HL-60 (cell line): ENCODE results near the gene CSRP3.

Source experiments
- DNase-seq, 2 experiments: peaks; one replicate each; pipeline ENCODE4 v3.0.0-alpha.2; 2010 to 2020; ENCODE audit warnings: low read depth in 1 of 2, low spot score in 1 of 2
- H3K27ac ChIP-seq: fragments of 250-450 bp; sonication (Bioruptor Pico); replicated peaks from 2 replicates; pipeline ENCODE4 v1.5.1; 2020; ENCODE audit warnings: mild to moderate bottlenecking, moderate library complexity
- H3K27me3 ChIP-seq: fragments of 250-450 bp; sonication (Bioruptor Pico); 2 replicates; pipeline ENCODE4 v1.5.1; 2021; ENCODE audit warnings: mild to moderate bottlenecking, moderate library complexity; ENCODE audit not compliant: insufficient read depth, poor library complexity, severe bottlenecking
- H3K4me3 ChIP-seq: replicated peaks from 2 replicates; pipeline ENCODE4 v1.5.1; 2011; ENCODE audit warnings: mild to moderate bottlenecking, control low read depth, low read length; ENCODE audit not compliant: insufficient read depth
- CTCF ChIP-seq: IDR thresholded peaks from one replicate; pipeline ENCODE4 v1.5.1; 2011; ENCODE audit warnings: low read length, control low read depth, inconsistent platforms; ENCODE audit not compliant: insufficient read depth
- GABPA ChIP-seq: IDR thresholded peaks from 2 replicates; pipeline ENCODE4 v1.6.1; 2012; ENCODE audit warnings: low read depth
- POLR2AphosphoS5 ChIP-seq: IDR thresholded peaks from 2 replicates; pipeline ENCODE4 v1.6.1; 2012; ENCODE audit warnings: low read depth
- SPI1 ChIP-seq: IDR thresholded peaks from 2 replicates; pipeline ENCODE4 v1.6.1; 2012; ENCODE audit warnings: low read depth, mild to moderate bottlenecking, borderline replicate concordance
- TF ChIP-seq, protein P1 (sequence below): IDR thresholded peaks from 2 replicates; pipeline ENCODE4 v1.6.1; 2012; ENCODE audit warnings: low read depth; ENCODE audit not compliant: insufficient replicate concordance

CSRP3 gene

DNA sequence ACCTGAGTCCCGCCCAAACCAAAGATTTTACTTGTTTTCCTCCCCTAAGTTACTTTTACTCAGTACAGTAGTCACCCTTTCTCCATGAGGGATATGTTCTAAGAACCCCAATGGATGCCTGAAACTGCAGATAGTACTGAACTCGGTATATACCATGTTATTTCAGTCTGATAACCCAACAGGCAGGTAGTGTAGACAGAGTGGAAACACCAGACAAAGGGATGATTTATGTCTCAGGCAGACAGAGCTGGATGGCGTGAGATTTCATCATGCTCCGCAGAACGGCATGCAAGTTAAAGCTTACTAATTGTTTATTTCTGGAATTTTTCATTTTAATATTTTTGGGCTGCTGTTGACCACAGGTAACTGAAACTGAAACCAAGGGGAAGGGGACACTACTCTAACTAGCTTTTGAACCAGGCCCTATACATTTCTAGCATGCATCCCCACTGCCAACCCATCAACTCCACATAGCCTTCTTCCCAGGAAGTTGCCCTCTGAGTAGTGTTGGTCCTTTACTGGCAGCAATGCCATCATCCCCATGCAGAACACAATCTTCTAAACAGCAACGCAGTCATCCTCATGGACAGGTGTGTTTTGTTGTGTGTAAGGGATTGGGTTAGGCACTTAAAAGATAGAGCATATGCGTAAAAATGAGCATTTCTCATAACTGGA lies 27.7 kb downstream of the CSRP3 start:
- Histone ChIP-seq H3K27ac (no peak overlapping the region), H3K27me3 (no peaks in the 10 kb centered on the region), H3K4me3 (no peak overlapping the region)
- TF ChIP-seq GABPA (no peak), SPI1 (no peak)
- TF ChIP-seq, protein P1, sequence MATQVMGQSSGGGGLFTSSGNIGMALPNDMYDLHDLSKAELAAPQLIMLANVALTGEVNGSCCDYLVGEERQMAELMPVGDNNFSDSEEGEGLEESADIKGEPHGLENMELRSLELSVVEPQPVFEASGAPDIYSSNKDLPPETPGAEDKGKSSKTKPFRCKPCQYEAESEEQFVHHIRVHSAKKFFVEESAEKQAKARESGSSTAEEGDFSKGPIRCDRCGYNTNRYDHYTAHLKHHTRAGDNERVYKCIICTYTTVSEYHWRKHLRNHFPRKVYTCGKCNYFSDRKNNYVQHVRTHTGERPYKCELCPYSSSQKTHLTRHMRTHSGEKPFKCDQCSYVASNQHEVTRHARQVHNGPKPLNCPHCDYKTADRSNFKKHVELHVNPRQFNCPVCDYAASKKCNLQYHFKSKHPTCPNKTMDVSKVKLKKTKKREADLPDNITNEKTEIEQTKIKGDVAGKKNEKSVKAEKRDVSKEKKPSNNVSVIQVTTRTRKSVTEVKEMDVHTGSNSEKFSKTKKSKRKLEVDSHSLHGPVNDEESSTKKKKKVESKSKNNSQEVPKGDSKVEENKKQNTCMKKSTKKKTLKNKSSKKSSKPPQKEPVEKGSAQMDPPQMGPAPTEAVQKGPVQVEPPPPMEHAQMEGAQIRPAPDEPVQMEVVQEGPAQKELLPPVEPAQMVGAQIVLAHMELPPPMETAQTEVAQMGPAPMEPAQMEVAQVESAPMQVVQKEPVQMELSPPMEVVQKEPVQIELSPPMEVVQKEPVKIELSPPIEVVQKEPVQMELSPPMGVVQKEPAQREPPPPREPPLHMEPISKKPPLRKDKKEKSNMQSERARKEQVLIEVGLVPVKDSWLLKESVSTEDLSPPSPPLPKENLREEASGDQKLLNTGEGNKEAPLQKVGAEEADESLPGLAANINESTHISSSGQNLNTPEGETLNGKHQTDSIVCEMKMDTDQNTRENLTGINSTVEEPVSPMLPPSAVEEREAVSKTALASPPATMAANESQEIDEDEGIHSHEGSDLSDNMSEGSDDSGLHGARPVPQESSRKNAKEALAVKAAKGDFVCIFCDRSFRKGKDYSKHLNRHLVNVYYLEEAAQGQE = no peak
- DNase-seq = no peak

DNA sequence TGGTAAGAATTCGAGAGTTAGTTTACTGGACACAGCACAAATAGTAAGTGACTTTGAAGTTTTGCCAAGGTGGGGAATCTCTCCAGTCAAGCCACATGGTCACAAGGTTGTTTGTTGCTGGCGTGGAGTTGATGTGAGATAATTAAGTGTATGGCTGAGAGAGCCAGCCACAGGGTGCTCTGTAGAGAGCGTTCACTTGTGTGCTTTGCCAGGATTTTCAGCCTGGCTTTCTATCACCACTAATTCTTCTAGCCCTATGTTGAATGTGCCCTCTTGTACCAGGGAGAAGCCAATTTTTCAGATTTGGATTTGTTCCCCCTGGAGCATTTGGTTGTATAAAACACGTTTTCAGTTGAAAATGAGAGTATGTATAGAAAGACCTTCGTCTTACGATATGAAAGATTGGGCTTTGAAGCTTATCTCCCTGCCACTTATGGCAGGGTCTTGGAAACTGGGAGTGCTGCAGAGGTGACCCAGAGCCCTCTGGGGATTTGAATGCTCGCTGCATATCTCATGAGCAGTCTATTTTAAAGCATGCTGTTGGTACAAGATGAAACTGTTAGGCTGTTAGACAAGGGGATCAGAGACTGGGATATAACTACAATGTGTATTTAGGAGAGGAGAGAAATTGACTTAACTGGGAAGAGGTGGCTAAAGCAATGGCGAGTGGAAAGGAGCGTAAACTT lies 28.6 kb downstream of the CSRP3 start:
- Histone ChIP-seq H3K27ac (no peak overlapping the region), H3K4me3 (no peak overlapping the region), H3K27me3 (no peaks in the 10 kb centered on the region)
- no peak for TF ChIP-seq CTCF
- no peak for TF ChIP-seq GABPA
- no peak for TF ChIP-seq SPI1
- TF ChIP-seq, protein P1 = no peak
- TF ChIP-seq POLR2AphosphoS5 = no peak
- DNase-seq = no peak

DNA sequence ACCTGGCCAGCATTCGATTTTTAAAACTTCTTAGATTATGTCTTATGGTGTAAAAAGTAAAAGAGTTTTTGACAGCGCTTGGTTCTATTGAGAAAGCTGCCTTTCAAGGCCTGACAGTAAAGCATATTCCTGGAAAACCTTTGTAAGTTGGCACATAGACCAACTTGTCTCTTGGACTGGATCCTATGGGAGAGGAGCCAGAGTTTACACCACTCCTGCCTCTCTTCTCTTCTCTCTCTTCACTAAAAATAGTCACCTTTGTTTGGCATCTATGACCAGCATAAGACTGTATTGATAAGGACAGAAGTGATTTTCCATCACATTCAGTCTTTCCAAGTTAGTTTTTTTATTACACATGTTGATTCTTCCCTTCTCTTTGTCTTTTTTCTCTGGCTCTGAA lies 33.7 kb downstream of the CSRP3 start:
- Histone ChIP-seq H3K27ac (no peak overlapping the region), H3K4me3 (no peak overlapping the region), H3K27me3 (no peaks in the 10 kb centered on the region)
- DNase-seq = no peak
- TF ChIP-seq POLR2AphosphoS5 = no peak
- no peak for TF ChIP-seq CTCF
- no peak for TF ChIP-seq SPI1
- no peak for TF ChIP-seq GABPA
- TF ChIP-seq, protein P1 = no peak
